GM21717 (cell line): ENCODE measurements around the gene TMEM218.
"Not testable (repeated sequence)": the region's sequence is repeated elsewhere in the genome, so short reads cannot be mapped to it uniquely, and the experiment has no call there.

Experiments
- ATAC-seq: cut with Tn5 transposase; IDR thresholded peaks from one replicate; pipeline ENCODE4 v1.9.1; 2021; ENCODE audit warnings: mild to moderate bottlenecking, moderate library complexity; ENCODE audit not compliant: unreplicated experiment

TMEM218 gene

GRCh38 chr11:125056931-125057692, 54.3 kb downstream of the TMEM218 start:
- ATAC-seq: no peak

- ATAC-seq: not testable (repeated sequence)
Measured at GRCh38 chr11:125056111-125056510, 55.3 kb downstream of the TMEM218 start.

GRCh38 chr11:125055107-125055715, 56.2 kb downstream of the TMEM218 start:
- ATAC-seq: no peak

- no peak for ATAC-seq
Measured at GRCh38 chr11:125053167-125053566, 58.3 kb downstream of the TMEM218 start.

- no peak for ATAC-seq
Measured at GRCh38 chr11:125052047-125052446, 59.4 kb downstream of the TMEM218 start.

GRCh38 chr11:125049164-125049792, 62.1 kb downstream of the TMEM218 start:
- no peak for ATAC-seq
